Stimulated activated CD4-positive, alpha-beta T cell treated with anti-CD3 and anti-CD28 coated beads, Interleukin-2, amount 100 ng/mL, for 4 hours (primary cell): ENCODE data around the gene TVP23A.

Source experiments
- DNase-seq: peaks from one replicate; pipeline ENCODE4 v3.0.0-alpha.2; 2020; ENCODE audit warnings: low read depth

The TVP23A gene

GRCh38 chr16:10817963-10818941 is at the start of gene TVP23A:
Gene TVP23A (minus strand): TSS chr16:10818794. CDS start chr16:10818493, 301 bp downstream.
- no peak for DNase-seq

DNA sequence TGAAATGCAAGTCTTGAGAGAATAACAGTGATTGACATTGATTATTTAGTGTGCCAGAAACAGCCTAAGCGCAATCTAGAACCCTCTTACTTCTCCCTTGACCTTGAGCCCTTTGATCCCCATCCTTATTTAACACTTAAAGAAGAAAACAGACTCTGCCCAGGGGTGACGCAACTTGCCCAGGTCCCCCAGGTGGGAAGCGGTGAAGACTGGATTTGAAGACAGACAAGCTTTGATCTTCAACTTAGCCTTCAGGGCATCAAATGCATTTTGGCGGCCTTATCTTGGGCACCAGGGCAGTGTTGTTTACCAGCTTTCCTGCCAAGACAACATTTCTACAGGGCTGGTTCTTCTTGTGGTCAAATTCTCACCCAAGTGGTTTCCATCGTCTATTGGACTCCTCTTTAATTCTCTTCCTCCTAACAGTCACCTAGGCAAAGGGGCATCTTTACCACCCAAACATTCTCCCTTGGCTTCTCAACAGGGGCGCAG is 49.6 kb upstream of the TVP23A start:
- DNase-seq, result no peak

- DNase-seq, result no peak
These were observed 48.6 kb upstream of the TVP23A start for GRCh38 chr16:10867199-10867598.

DNA sequence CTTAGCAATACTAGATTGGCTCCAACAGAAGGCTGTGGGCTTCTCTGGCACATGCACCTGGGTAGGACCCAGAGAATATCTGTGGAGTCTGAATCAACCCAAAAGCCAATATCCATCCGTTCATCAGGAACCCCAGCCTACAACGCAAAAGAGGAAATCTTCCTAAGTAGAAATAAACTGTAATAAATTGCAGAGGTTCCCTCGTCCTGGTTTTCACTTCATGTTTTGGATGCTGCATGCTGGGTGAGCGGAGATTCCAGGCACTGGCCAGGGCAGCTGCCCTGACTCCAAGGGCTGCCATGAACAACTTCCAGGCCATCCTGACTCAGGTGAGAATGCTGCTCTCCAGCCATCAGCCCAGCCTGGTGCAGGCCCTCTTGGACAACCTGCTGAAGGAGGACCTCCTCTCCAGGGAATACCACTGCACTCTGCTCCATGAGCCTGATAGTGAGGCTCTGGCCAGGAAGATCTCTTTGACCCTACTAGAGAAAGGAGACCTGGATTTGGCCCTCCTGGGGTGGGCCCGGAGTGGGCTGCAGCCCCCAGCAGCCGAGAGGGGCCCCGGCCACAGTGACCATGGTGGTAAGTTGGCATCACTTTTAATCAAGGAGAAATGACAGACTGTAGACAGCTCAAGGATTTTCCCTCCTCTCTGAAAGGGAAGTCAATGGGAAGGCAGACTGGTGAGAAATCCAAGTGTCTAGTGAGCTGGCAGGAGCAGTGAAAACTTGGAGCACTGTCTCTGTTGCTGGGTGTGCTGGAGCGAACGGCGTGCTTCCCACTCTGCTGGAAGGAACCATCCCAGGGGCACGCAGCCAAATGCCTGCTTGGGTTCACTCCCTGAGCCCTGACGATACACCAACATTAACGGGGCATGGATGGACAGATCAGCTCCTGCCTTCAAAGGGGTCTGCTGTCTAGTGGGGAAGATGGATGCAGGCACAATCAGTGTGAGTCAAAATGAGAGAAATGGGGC is 47.7 kb upstream of the TVP23A start:
- no peak for DNase-seq

DNA sequence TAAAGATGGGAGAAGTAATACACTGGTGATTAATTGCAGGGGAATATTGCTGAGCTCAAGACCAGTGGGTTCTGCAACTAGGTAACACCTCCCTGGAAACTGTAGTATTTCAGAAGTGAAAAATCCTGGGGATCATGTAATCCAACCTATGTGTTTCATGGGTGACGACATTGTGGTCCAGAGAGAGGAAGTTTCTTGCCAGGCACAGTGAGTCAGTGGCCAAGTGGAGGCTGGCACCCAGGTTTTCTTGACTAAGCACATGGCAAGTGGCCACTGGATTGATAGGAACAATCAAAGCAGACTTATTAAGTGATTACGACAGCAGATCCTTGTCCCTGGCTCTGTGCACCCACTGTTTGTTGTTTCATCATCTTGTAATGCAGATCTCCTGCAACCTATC is 43.8 kb upstream of the TVP23A start:
- no peak for DNase-seq

- no peak for DNase-seq
These were observed 41.1 kb upstream of the TVP23A start for GRCh38 chr16:10859658-10860057.

DNA sequence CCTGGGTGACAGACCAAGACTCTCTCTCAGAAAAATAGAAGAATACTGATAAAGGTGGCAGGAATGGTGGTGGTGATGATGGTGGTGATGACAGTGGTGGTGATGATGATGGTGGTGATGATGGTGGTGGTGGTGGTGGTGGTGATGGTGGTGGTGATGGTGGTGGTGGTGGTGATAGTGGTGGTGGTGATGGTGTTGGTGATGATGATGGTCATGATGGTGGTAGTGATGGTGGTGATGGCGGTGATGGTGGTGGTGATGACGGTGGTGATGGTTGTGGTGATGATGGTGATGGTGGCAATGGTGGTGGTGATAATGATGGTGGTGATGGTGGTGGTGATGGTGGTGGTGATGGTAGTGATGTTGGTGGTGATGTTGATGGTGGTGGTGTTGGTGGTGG is 40.4 kb upstream of the TVP23A start:
- no peak for DNase-seq

GRCh38 chr16:10858203-10858602 is 39.6 kb upstream of the TVP23A start:
- DNase-seq, result no peak

DNA sequence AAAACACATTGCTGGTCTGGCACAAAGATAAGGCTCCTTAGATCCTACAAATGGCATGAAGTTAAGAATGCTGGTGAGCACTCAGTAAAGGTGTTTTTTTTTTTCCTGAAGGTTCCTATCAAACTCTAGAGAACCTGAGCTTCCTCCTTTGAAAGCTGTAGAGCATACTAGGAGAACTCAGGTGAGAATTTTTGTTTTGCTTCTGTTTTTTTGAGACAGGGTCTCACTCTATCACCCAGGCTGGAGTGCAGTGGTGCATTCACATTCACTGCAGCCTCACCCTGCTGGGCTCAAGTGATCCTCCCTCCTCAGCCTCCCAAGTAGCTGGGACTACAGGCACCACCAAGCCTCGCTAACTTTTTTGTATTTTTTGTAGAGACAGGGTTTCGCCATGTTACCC is 37.4 kb upstream of the TVP23A start:
- DNase-seq, result no peak

GRCh38 chr16:10852948-10853347 is 34.4 kb upstream of the TVP23A start:
- DNase-seq, result no peak

GRCh38 chr16:10852286-10852685 is 33.7 kb upstream of the TVP23A start:
- no peak for DNase-seq

DNA sequence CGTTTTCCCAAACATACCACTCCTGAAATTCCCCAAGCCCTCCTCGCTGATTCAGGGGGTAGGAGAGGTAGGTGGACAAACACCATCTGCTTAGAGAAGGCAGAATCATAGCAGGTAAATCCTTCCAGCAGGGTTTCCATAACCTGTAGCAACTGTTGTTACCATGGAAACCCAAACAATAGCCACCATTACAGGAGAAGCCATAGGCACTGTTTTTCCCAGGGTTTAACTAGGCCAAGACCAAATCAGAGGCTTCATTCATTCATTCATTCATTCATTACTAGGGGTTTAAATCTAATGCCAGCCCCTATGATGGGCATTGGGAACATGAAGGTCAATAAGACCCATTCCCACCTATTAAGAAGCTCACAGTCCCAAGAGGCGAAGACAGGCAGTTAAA is 32.9 kb upstream of the TVP23A start:
- DNase-seq, result no peak

- DNase-seq, result no peak
These were observed 31.9 kb upstream of the TVP23A start for GRCh38 chr16:10850478-10850850.

DNA sequence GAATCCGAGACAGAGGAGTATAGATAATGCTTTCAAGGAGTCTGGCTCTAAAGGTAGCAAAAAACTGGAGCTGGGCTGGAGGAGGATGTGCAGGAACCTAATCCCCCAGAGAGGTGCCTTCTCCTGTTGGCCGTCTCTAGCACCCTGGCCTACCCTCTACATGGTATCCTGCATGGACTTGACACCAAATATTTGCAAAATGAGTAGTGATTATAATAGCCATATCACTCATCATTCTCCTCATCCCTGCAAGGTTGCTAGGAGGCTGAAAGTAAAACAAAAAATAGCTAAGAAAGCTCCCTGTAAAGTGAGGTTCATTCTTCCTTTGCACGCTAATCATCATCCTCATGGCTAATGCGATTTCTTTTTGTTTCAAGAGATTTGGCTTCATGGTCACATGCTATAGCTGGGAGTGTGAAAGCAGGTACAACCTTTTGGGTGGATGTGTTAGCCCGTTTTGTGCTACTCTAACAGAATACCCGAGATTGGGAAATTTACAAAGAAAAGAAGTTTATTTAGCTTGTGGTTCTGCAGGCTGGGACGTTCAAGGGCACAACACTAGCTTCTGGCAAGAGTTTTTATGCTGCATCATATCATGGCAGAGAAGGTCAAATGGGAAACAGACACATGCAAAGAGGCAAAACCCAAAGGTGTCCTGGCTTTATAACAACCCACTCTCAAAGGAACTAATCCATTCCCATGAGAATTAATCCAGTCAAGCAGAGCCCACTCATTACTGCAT is 31.3 kb upstream of the TVP23A start:
- DNase-seq, result no peak

DNA sequence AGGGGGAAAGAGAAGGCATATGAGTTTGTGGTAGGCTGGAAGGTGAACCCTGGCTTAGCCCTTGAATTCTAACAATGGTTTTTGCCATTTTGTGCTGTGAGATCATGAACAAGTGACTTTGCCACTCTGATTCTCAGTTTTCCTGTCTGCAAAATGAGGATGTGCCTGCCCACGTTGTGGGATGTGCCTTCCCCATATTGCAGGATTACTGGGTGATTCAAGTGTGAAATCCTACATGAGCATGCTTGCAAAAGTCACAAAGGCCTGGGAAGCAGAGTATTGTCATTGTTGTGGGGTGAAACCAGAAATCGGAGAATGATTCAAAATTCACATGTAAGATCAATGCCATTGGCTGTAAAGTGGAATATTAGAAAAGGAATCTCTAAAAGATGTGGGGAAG is 28.6 kb upstream of the TVP23A start:
- DNase-seq, result no peak

DNA sequence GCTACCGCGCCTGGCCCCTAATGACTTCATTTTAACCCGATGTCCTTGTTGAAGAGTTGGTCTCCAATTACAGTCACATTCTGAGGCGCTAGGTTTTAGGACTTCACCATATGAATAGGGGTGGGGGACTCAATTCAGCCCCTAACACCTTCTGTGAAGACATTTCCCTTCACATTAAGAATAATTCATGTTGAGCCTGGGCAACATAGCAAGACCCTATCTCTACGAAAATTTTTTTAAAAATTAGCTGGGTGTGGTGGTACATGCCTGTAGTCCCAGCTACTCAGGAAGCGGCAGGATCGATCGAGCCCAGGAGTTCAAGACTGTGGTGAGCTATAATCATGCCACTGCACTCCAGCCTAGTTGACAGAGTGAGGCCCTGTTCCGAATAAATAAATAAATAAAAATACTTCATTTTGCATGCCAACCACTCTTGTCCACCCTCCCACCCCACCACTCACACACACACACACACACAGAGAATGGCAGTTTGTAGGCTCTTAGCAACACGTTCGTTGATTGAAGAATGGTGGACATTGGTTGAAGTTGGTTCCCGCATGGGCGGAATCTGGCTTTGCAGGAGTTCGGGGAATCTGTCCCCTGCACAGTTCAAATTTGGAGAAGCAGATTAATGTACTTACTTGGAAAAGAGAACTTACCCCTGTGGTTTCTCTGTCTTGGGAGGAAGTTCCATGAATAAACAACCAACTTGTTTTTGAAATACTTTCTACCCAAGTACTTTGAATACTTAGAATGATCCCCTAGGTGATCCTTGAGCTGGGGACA is 27.8 kb upstream of the TVP23A start:
- no peak for DNase-seq

DNA sequence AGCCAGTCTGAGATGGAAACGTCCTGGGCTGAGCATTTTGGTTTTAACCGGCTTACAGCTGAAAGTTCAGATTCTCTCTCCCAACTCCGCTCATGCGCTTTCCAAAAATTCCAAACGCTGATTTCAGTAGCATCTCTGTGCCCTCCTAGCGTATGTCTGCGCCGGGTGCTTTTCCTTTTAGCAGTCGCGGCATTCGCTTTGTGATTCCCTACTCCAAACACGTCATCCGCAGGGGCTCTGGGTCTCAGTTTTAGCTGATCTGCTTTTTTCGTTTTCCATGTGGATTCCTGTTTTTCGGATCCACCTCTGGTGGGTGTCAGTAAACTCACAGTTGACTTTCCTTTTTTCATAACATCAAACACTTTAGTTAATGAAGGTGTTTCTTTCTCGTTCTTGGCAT is 22.1 kb upstream of the TVP23A start:
- no peak for DNase-seq

- no peak for DNase-seq
These were observed 20.7 kb upstream of the TVP23A start for GRCh38 chr16:10839279-10839666.

- no peak for DNase-seq
These were observed 20.2 kb upstream of the TVP23A start for GRCh38 chr16:10838621-10839278.

GRCh38 chr16:10836174-10836853 is 17.7 kb upstream of the TVP23A start:
- no peak for DNase-seq
